ENCODE measurements around the gene TMEM52. TPM values are rescaled to one million over a fixed set of nuclear protein-coding genes. Genes with fewer than 3 reads are reported as not detected.
A peak's percentile ranks its signal among the peaks of the same experiment; 100 is the strongest.

The TMEM52 gene
- total and polyA plus RNA-seq, 2 of the 13 experiments (the other 11 are each of a cell fraction or from before 2014, with no cell fraction given): 13.2 to 18.7 TPM

DNA sequence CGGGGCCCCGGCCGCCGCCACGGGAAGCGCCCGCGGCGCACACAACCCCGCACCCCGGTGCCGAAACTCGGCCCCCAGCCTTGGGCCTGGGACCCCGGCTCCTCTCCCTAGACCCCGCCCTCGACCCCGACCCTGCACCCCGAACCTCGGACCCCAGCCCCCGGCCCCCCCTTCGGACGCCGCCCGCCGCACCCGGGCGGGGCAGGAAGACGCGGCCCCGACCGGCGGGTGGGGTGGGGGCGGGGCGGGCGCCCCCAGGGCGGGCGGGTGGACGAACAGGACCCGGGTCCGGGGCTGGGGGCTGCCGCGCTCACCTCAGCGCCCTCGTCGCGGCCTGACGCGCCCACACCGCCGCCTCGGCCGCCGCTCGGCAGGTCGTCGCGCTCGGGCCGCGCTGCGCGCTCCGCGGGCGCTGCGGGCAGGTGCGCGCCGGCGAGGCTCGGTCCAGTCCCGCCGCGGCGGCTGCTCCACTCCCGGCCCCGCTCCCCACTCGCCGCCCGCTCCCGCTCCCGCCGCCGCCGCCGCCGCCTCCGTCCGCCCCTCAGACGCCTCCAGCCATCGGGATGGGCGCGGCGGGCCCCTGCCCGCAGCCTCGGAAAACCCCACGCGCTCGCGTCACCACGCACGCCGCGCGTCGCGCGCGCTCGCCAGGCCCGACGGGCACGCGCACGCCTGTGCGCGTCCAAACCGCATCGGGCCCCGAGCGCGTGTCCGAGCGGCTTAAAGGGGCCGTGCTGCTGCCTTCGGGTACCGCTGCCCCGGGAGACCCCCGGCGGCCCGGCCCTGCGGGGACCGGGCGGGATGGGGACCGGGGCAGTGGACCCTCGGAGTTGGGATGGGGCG is 28.4 kb downstream of the TMEM52 start, which contains the start of gene GNB1 (continued):
- TF ChIP-seq ZNF292 (CRISPR knock-in tag; IDR thresholded peaks at IDR 0.05; ENCODE audit: borderline replicate concordance, low read depth): no peak
- no peak for TF ChIP-seq GABPA (IDR thresholded peaks at IDR 0.05; ENCODE audit: low read depth, low read length)
- no peak for TF ChIP-seq GABPA (CRISPR knock-in tag; IDR thresholded peaks at IDR 0.05; ENCODE audit: low read depth)
- peak; percentile 35; the same call in 1 of the 2 replicates for TF ChIP-seq MYC (CRISPR knock-in tag; IDR thresholded peaks at IDR 0.05; ENCODE audit: borderline replicate concordance)
- TF ChIP-seq HCFC1 (IDR thresholded peaks at IDR 0.05; ENCODE audit: low read depth, low read length): peak; percentile 43; the same call in 1 of the 2 replicates
- TF ChIP-seq, protein P1, sequence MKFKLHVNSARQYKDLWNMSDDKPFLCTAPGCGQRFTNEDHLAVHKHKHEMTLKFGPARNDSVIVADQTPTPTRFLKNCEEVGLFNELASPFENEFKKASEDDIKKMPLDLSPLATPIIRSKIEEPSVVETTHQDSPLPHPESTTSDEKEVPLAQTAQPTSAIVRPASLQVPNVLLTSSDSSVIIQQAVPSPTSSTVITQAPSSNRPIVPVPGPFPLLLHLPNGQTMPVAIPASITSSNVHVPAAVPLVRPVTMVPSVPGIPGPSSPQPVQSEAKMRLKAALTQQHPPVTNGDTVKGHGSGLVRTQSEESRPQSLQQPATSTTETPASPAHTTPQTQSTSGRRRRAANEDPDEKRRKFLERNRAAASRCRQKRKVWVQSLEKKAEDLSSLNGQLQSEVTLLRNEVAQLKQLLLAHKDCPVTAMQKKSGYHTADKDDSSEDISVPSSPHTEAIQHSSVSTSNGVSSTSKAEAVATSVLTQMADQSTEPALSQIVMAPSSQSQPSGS (CRISPR knock-in tag; IDR thresholded peaks at IDR 0.05): no peak
- TF ChIP-seq YY1 (IDR thresholded peaks at IDR 0.05; ENCODE audit: insufficient read depth, insufficient replicate concordance, low read depth, low read length): peak; percentile 89
- peak; percentile 46; the same call in 1 of the 2 replicates for TF ChIP-seq MED1 (CRISPR knock-in tag; IDR thresholded peaks at IDR 0.05)
- no peak for TF ChIP-seq MTA3 (CRISPR knock-in tag; IDR thresholded peaks at IDR 0.05)
- TF ChIP-seq, protein P2, sequence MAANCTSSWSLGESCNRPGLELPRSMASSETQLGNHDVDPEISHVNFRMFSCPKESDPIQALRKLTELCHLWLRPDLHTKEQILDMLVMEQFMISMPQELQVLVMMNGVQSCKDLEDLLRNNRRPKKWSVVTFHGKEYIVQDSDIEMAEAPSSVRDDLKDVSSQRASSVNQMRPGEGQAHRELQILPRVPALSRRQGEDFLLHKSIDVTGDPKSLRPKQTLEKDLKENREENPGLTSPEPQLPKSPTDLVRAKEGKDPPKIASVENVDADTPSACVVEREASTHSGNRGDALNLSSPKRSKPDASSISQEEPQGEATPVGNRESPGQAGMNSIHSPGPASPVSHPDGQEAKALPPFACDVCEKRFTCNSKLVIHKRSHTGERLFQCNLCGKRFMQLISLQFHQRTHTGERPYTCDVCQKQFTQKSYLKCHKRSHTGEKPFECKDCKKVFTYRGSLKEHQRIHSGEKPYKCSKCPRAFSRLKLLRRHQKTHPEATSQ (CRISPR knock-in tag; IDR thresholded peaks at IDR 0.05; ENCODE audit: borderline replicate concordance): no peak
- TF ChIP-seq, protein P3, sequence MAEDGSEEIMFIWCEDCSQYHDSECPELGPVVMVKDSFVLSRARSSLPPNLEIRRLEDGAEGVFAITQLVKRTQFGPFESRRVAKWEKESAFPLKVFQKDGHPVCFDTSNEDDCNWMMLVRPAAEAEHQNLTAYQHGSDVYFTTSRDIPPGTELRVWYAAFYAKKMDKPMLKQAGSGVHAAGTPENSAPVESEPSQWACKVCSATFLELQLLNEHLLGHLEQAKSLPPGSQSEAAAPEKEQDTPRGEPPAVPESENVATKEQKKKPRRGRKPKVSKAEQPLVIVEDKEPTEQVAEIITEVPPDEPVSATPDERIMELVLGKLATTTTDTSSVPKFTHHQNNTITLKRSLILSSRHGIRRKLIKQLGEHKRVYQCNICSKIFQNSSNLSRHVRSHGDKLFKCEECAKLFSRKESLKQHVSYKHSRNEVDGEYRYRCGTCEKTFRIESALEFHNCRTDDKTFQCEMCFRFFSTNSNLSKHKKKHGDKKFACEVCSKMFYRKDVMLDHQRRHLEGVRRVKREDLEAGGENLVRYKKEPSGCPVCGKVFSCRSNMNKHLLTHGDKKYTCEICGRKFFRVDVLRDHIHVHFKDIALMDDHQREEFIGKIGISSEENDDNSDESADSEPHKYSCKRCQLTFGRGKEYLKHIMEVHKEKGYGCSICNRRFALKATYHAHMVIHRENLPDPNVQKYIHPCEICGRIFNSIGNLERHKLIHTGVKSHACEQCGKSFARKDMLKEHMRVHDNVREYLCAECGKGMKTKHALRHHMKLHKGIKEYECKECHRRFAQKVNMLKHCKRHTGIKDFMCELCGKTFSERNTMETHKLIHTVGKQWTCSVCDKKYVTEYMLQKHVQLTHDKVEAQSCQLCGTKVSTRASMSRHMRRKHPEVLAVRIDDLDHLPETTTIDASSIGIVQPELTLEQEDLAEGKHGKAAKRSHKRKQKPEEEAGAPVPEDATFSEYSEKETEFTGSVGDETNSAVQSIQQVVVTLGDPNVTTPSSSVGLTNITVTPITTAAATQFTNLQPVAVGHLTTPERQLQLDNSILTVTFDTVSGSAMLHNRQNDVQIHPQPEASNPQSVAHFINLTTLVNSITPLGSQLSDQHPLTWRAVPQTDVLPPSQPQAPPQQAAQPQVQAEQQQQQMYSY (CRISPR knock-in tag; IDR thresholded peaks at IDR 0.05): no peak
- peak; percentile 70; the same call in 1 of the 3 replicates for TF ChIP-seq MXI1 (IDR thresholded peaks at IDR 0.05; ENCODE audit: borderline replicate concordance, low read depth, low read length)
- TF ChIP-seq, protein P4, sequence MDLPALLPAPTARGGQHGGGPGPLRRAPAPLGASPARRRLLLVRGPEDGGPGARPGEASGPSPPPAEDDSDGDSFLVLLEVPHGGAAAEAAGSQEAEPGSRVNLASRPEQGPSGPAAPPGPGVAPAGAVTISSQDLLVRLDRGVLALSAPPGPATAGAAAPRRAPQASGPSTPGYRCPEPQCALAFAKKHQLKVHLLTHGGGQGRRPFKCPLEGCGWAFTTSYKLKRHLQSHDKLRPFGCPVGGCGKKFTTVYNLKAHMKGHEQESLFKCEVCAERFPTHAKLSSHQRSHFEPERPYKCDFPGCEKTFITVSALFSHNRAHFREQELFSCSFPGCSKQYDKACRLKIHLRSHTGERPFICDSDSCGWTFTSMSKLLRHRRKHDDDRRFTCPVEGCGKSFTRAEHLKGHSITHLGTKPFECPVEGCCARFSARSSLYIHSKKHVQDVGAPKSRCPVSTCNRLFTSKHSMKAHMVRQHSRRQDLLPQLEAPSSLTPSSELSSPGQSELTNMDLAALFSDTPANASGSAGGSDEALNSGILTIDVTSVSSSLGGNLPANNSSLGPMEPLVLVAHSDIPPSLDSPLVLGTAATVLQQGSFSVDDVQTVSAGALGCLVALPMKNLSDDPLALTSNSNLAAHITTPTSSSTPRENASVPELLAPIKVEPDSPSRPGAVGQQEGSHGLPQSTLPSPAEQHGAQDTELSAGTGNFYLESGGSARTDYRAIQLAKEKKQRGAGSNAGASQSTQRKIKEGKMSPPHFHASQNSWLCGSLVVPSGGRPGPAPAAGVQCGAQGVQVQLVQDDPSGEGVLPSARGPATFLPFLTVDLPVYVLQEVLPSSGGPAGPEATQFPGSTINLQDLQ (CRISPR knock-in tag; IDR thresholded peaks at IDR 0.05): peak; percentile 100
- TF ChIP-seq ZNF501 (CRISPR knock-in tag; IDR thresholded peaks at IDR 0.05): 0 out of 2 replicates have a peak, but pooled peaks have one; percentile 27
- TF ChIP-seq HDAC2 (CRISPR knock-in tag; IDR thresholded peaks at IDR 0.05): no peak; the same call in 1 of the 2 replicates
